GM19467 (cell line): ENCODE results near the gene SNPH.

Source experiments
- ATAC-seq: cut with Tn5 transposase; IDR thresholded peaks from one replicate; pipeline ENCODE4 v1.9.1; 2021; ENCODE audit warnings: mild to moderate bottlenecking, moderate library complexity; ENCODE audit not compliant: unreplicated experiment

Gene SNPH

GRCh38 chr20:1264727-1265126, 1.4 kb upstream of the SNPH start:
- ATAC-seq = no peak

GRCh38 chr20:1265226-1265915, 723 bp upstream of the SNPH start:
- ATAC-seq = no peak

- ATAC-seq = no peak
Observed at GRCh38 chr20:1265916-1266166, 253 bp upstream of the SNPH start.

- no peak for ATAC-seq
Observed at GRCh38 chr20:1267161-1267560, 1.1 kb downstream of the SNPH start.

GRCh38 chr20:1267809-1268374, 1.8 kb downstream of the SNPH start:
- ATAC-seq = no peak

GRCh38 chr20:1269235-1269634, 3.1 kb downstream of the SNPH start:
- ATAC-seq = no peak

- ATAC-seq = no peak
Observed at GRCh38 chr20:1269850-1270249, 3.8 kb downstream of the SNPH start.

- no peak for ATAC-seq
Observed at GRCh38 chr20:1272368-1273100, 6.4 kb downstream of the SNPH start.

- ATAC-seq = no peak
Observed at GRCh38 chr20:1273366-1273765, 7.3 kb downstream of the SNPH start.

GRCh38 chr20:1274485-1275311, 8.6 kb downstream of the SNPH start:
- no peak for ATAC-seq

GRCh38 chr20:1275919-1276318, 9.8 kb downstream of the SNPH start:
- ATAC-seq = no peak

- no peak for ATAC-seq
Observed at GRCh38 chr20:1277529-1278322, 11.6 kb downstream of the SNPH start.

GRCh38 chr20:1278993-1279392, 12.9 kb downstream of the SNPH start:
- ATAC-seq = no peak

GRCh38 chr20:1280195-1281102, 14.4 kb downstream of the SNPH start:
- ATAC-seq = no peak

GRCh38 chr20:1281279-1282057, 15.4 kb downstream of the SNPH start:
- ATAC-seq = no peak

GRCh38 chr20:1282966-1283365, 16.9 kb downstream of the SNPH start:
- ATAC-seq = no peak

- no peak for ATAC-seq
Observed at GRCh38 chr20:1283522-1284510, 17.7 kb downstream of the SNPH start.
